ENCODE measurements around the gene TMEM127. TPM values are rescaled to one million over a fixed set of nuclear protein-coding genes. Genes with fewer than 3 reads are reported as not detected.
"Not testable (repeated sequence)": the region's sequence is repeated elsewhere in the genome, so short reads cannot be mapped to it uniquely, and the experiment has no call there.

Gene TMEM127
- polyA plus RNA-seq, 2 of the 4 experiments (the other 2 are of a cell fraction) = 31.9 to 38.7 TPM

DNA sequence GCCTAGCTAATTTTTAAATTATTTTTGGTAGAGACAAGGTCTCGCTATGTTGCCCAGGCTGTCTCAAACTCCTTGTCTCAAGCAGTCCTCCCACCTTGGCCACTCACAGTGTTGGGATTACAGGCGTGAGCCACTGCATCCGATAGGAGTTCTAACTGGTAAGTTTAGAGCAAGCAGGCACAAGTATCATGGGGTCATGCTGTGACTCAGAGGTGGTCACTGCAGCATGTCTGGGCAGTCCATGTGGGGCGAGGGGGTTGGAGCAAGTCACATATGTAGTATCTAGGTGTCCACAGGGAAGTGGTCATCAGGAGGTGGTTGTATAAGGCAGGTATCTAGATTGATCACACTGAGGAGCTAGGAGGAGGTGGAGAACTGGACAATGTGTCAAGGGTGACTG lies 34.5 kb downstream of the TMEM127 start:
- Histone ChIP-seq H3K9me3 (no peaks in the 10 kb centered on the region), H3K4me2 (no peak overlapping the region), H3K4me1 (no peaks in the 10 kb centered on the region), H3K4me3 (no peak overlapping the region), H3K27ac (no peak overlapping the region)
- DNase-seq (ENCODE audit: low read depth in 1 of 2, low spot score in 1 of 2) = no peak
- ChIA-PET POLR2A (no interaction called here), CTCF (interaction anchor here (1.5 to 1.7 kb wide), 2 partner anchors 28 to 239 kb away, joined by 4 read pairs; no protein-coding TSS in a partner anchor)
- 86% methylated on average over 4 of the region's 4 CpGs for WGBS (ENCODE audit: missing lambda C conversion rate)
- TF ChIP-seq, protein P1, sequence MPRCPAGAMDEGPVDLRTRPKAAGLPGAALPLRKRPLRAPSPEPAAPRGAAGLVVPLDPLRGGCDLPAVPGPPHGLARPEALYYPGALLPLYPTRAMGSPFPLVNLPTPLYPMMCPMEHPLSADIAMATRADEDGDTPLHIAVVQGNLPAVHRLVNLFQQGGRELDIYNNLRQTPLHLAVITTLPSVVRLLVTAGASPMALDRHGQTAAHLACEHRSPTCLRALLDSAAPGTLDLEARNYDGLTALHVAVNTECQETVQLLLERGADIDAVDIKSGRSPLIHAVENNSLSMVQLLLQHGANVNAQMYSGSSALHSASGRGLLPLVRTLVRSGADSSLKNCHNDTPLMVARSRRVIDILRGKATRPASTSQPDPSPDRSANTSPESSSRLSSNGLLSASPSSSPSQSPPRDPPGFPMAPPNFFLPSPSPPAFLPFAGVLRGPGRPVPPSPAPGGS (IDR thresholded peaks at IDR 0.05) = no peak
- no peak for TF ChIP-seq JUNB (IDR thresholded peaks at IDR 0.05)
- TF ChIP-seq, protein P2, sequence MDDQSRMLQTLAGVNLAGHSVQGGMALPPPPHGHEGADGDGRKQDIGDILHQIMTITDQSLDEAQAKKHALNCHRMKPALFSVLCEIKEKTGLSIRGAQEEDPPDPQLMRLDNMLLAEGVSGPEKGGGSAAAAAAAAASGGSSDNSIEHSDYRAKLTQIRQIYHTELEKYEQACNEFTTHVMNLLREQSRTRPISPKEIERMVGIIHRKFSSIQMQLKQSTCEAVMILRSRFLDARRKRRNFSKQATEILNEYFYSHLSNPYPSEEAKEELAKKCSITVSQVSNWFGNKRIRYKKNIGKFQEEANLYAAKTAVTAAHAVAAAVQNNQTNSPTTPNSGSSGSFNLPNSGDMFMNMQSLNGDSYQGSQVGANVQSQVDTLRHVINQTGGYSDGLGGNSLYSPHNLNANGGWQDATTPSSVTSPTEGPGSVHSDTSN (IDR thresholded peaks at IDR 0.05) = no peak
- TF ChIP-seq MAFK (IDR thresholded peaks at IDR 0.05; ENCODE audit: partially characterized antibody) = no peak
- no peak for TF ChIP-seq PHF8 (IDR thresholded peaks at IDR 0.05; ENCODE audit: borderline replicate concordance, low read depth)
- no peak for TF ChIP-seq FOSL2 (IDR thresholded peaks at IDR 0.05)
- TF ChIP-seq FOSL2 (CRISPR knock-in tag; IDR thresholded peaks at IDR 0.05) = no peak
- TF ChIP-seq, protein P3, sequence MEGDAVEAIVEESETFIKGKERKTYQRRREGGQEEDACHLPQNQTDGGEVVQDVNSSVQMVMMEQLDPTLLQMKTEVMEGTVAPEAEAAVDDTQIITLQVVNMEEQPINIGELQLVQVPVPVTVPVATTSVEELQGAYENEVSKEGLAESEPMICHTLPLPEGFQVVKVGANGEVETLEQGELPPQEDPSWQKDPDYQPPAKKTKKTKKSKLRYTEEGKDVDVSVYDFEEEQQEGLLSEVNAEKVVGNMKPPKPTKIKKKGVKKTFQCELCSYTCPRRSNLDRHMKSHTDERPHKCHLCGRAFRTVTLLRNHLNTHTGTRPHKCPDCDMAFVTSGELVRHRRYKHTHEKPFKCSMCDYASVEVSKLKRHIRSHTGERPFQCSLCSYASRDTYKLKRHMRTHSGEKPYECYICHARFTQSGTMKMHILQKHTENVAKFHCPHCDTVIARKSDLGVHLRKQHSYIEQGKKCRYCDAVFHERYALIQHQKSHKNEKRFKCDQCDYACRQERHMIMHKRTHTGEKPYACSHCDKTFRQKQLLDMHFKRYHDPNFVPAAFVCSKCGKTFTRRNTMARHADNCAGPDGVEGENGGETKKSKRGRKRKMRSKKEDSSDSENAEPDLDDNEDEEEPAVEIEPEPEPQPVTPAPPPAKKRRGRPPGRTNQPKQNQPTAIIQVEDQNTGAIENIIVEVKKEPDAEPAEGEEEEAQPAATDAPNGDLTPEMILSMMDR (IDR thresholded peaks at IDR 0.05) = no peak
- no peak for TF ChIP-seq HDAC2 (IDR thresholded peaks at IDR 0.05)
- no peak for TF ChIP-seq EHF (CRISPR knock-in tag; IDR thresholded peaks at IDR 0.05)
- no peak for TF ChIP-seq ESRRA (IDR thresholded peaks at IDR 0.05; ENCODE audit: borderline replicate concordance, low read length)
- no peak for TF ChIP-seq HOXB5 (CRISPR knock-in tag; IDR thresholded peaks at IDR 0.05)
- no peak for FAIRE-seq
- no peak for ATAC-seq

DNA sequence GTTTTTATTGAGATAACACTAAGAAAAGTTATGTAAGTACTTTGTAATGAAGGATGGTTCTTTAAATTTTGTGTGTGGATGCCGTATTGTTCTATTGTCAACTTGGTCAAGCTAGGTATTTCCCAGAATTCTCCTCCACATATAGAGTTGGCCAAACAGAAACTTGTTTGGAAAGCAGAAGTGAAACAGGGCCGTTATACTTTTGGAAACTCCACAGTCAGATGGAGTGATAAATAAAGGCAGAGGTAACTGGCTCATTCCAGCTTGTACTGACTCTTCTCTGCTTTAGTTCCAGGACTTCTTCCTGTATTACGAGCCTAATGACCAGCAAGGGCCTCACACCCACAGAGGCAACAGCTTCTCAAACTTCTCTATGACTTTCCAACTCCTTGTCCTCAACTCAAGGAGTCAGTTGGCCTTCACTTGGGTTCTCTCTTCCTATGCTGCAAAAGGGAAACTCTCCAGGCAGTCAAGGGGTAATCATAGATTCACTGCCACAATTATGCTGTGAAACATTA lies 40.7 kb downstream of the TMEM127 start:
- POLR2A ChIA-PET = no interaction called here
- no peak for DNase-seq (ENCODE audit: low read depth in 1 of 2, low spot score in 1 of 2)
- CTCF ChIA-PET = interaction anchor here (0.7 to 1.6 kb wide), 4 partner anchors 14 to 280 kb away, joined by 3 to 4 read pairs (median 3); partner anchors contain the start of gene NEURL3
- Histone ChIP-seq H3K4me3 (no peak overlapping the region), H3K27ac (no peak overlapping the region), H3K4me2 (no peak overlapping the region), H3K4me1 (no peaks in the 10 kb centered on the region), H3K9me3 (no peaks in the 10 kb centered on the region)
- FAIRE-seq = no peak
- WGBS (ENCODE audit: missing lambda C conversion rate) = 85% methylated on average over 3 of the region's 3 CpGs
- no peak for ATAC-seq
- TF ChIP-seq MYC (IDR thresholded peaks at IDR 0.05; ENCODE audit: borderline replicate concordance, low read length) = no peak
- TF ChIP-seq HOXB13 (CRISPR knock-in tag; IDR thresholded peaks at IDR 0.05; ENCODE audit: low read depth) = no peak
- TF ChIP-seq CHD4 (IDR thresholded peaks at IDR 0.05; ENCODE audit: borderline replicate concordance) = no peak
- no peak for TF ChIP-seq ZFP36 (IDR thresholded peaks at IDR 0.05; ENCODE audit: borderline replicate concordance, partially characterized antibody)
- no peak for TF ChIP-seq KDM5A (IDR thresholded peaks at IDR 0.05)
- TF ChIP-seq, protein P4, sequence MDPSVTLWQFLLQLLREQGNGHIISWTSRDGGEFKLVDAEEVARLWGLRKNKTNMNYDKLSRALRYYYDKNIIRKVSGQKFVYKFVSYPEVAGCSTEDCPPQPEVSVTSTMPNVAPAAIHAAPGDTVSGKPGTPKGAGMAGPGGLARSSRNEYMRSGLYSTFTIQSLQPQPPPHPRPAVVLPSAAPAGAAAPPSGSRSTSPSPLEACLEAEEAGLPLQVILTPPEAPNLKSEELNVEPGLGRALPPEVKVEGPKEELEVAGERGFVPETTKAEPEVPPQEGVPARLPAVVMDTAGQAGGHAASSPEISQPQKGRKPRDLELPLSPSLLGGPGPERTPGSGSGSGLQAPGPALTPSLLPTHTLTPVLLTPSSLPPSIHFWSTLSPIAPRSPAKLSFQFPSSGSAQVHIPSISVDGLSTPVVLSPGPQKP (IDR thresholded peaks at IDR 0.05; ENCODE audit: low read depth, low read length) = no peak
- TF ChIP-seq RCOR1 (IDR thresholded peaks at IDR 0.05; ENCODE audit: low read depth, low read length) = no peak
- no peak for TF ChIP-seq FOXS1 (CRISPR knock-in tag; IDR thresholded peaks at IDR 0.05)
- TF ChIP-seq CBX2 (IDR thresholded peaks at IDR 0.05; ENCODE audit: borderline replicate concordance, low read depth) = no peak
- no peak for TF ChIP-seq FOSB (CRISPR knock-in tag; IDR thresholded peaks at IDR 0.05)
- no peak for TF ChIP-seq NFE2L2 (conservative IDR thresholded peaks at IDR 0.05; ENCODE audit: low read length)
- no peak for TF ChIP-seq HOXA7 (CRISPR knock-in tag; IDR thresholded peaks at IDR 0.05)
- no peak for TF ChIP-seq KDM1A (IDR thresholded peaks at IDR 0.05; ENCODE audit: low read depth)
- TF ChIP-seq JUN (IDR thresholded peaks at IDR 0.05) = no peak

DNA sequence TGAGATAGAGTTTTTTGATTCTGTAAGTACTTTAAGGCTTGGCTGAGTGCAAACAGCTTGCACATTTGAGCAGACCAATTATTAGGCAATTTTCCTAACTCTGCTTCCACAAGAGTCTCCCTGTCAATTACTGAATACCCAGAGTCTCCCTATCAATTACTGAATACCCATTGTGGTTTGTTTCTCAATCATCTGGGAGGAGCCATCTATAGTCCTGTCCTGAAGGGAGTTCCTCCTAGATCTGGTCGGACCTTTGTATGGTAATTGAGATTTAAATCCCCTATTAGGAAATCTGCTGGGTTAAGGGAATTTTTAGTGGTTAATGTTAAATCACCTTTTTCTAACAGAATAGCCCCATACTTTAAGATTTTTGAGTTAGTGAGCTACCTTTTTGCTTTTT lies 44.7 kb downstream of the TMEM127 start:
- H3K4me3 ChIP-seq; POLR2A ChIA-PET; H3K4me1 ChIP-seq; H3K4me2 ChIP-seq; DNase-seq (ENCODE audit: low read depth in 1 of 2, low spot score in 1 of 2); ATAC-seq; FAIRE-seq; H3K27ac ChIP-seq; H3K9me3 ChIP-seq: not testable (repeated sequence)
- 84% methylated on average over 1 of the region's 1 CpG for WGBS (ENCODE audit: missing lambda C conversion rate)
- CTCF ChIA-PET = interaction anchor here (1.2 kb wide), 1 partner anchor 110 kb away, joined by 3 read pairs; no protein-coding TSS in a partner anchor

DNA sequence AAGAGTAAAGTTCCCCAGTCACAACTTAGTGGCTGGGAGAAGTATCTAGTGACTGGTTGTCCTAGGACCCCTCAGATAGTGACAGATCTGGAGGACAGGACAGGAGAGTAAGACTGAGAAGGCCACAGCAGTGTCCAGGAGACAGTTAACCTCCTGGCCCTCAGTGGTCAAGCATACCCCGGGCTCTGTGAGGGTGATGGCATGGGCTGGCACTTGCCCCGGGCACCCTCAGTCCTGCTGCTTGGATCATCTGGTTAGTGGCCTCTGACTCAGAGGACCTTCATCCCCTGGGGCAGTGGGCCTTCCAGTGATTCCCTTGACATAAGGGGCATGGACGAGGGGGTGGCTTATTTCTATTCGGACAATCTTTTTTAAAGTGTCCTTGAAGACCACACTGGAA lies 45.8 kb downstream of the TMEM127 start:
- POLR2A ChIA-PET; ATAC-seq; H3K4me2 ChIP-seq; H3K27ac ChIP-seq; FAIRE-seq; H3K9me3 ChIP-seq; H3K4me1 ChIP-seq; CTCF ChIA-PET; H3K4me3 ChIP-seq; DNase-seq (ENCODE audit: low read depth in 1 of 2, low spot score in 1 of 2): not testable (repeated sequence)
- 65% methylated on average over 4 of the region's 4 CpGs for WGBS (ENCODE audit: missing lambda C conversion rate)

All from A549 (cell line).